CD4-positive, alpha-beta T cell treated with Interferon gamma for 1 hour (primary cell): Measurements from ENCODE around the gene SLC25A13.

Source experiments
- DNase-seq: peaks from one replicate; pipeline ENCODE4 v3.0.0-alpha.2; 2020

Gene SLC25A13

GRCh38 chr7:96322847-96323461 is 1.1 kb upstream of the SLC25A13 start:
- DNase-seq = no peak

GRCh38 chr7:96322373-96322695 is 436 bp upstream of the SLC25A13 start:
- no peak for DNase-seq

GRCh38 chr7:96321031-96321657 is 754 bp downstream of the SLC25A13 start:
- no peak for DNase-seq

- no peak for DNase-seq
These were observed 1.5 kb downstream of the SLC25A13 start for GRCh38 chr7:96320442-96320841.

GRCh38 chr7:96319439-96319838 is 2.5 kb downstream of the SLC25A13 start:
- DNase-seq = no peak

GRCh38 chr7:96316949-96317348 is 4.9 kb downstream of the SLC25A13 start:
- DNase-seq = no peak

- DNase-seq = no peak
These were observed 6.8 kb downstream of the SLC25A13 start for GRCh38 chr7:96315125-96315512.

- DNase-seq = no peak
These were observed 7.3 kb downstream of the SLC25A13 start for GRCh38 chr7:96314402-96315124.

GRCh38 chr7:96313940-96314339 is 8.0 kb downstream of the SLC25A13 start:
- no peak for DNase-seq

GRCh38 chr7:96312502-96312901 is 9.4 kb downstream of the SLC25A13 start:
- no peak for DNase-seq

- no peak for DNase-seq
These were observed 9.9 kb downstream of the SLC25A13 start for GRCh38 chr7:96311967-96312366.

- no peak for DNase-seq
These were observed 11.8 kb downstream of the SLC25A13 start for GRCh38 chr7:96310110-96310509.

GRCh38 chr7:96308950-96309263 is 13.0 kb downstream of the SLC25A13 start:
- DNase-seq = no peak

- no peak for DNase-seq
These were observed 13.5 kb downstream of the SLC25A13 start for GRCh38 chr7:96308253-96308949.

- DNase-seq = no peak
These were observed 15.3 kb downstream of the SLC25A13 start for GRCh38 chr7:96306385-96307125.

GRCh38 chr7:96305915-96306314 is 16.0 kb downstream of the SLC25A13 start:
- no peak for DNase-seq

GRCh38 chr7:96304573-96304972 is 17.3 kb downstream of the SLC25A13 start:
- no peak for DNase-seq

- DNase-seq = no peak
These were observed 18.0 kb downstream of the SLC25A13 start for GRCh38 chr7:96303686-96304443.

- DNase-seq = no peak
These were observed 18.7 kb downstream of the SLC25A13 start for GRCh38 chr7:96303105-96303685.

GRCh38 chr7:96300986-96301385 is 20.9 kb downstream of the SLC25A13 start:
- no peak for DNase-seq

GRCh38 chr7:96300502-96300901 is 21.4 kb downstream of the SLC25A13 start:
- DNase-seq = no peak

- DNase-seq = no peak
These were observed 22.4 kb downstream of the SLC25A13 start for GRCh38 chr7:96299496-96299895.
